Natural killer cell (primary cell): ENCODE measurements around the gene KHK. TPM values are rescaled to one million over a fixed set of nuclear protein-coding genes. Genes with fewer than 3 reads are reported as not detected.

ENCODE experiments used
- ATAC-seq, 3 donors: fragments of 150-1000 bp in 2 of 3; fragments of 200-7000 bp in 1 of 3; cut with Tn5 transposase; 1 replicate in 1 of 3; 2 replicates in 2 of 3; pipeline ENCODE4 v1.10.0; 2021; ENCODE audit warnings: mild to moderate bottlenecking in 2 of 3, moderate library complexity in 2 of 3
- DNase-seq, 2 donors: peaks; one replicate each; pipeline versions ENCODE4 v3.0.0 to v3.0.0-alpha.2; 2013 to 2021; ENCODE audit warnings: mixed read lengths in 1 of 2
- H3K27ac ChIP-seq: one replicate; pipeline ENCODE4 v1.5.1; 2013; ENCODE audit warnings: mild to moderate bottlenecking, low read length
- H3K27me3 ChIP-seq: one replicate; pipeline ENCODE4 v1.6.1; 2013; ENCODE audit warnings: low read length; ENCODE audit not compliant: control insufficient read depth, insufficient read depth
- H3K36me3 ChIP-seq: one replicate; pipeline ENCODE4 v1.6.1; 2013; ENCODE audit warnings: low read length; ENCODE audit not compliant: control insufficient read depth, insufficient read depth
- H3K4me1 ChIP-seq: one replicate; pipeline ENCODE4 v1.6.1; 2013; ENCODE audit warnings: low read length; ENCODE audit not compliant: control insufficient read depth, insufficient read depth
- H3K4me3 ChIP-seq: one replicate; pipeline ENCODE4 v1.5.1; 2013; ENCODE audit warnings: low read length
- H3K9me3 ChIP-seq: one replicate; pipeline ENCODE4 v1.6.1; 2013; ENCODE audit warnings: low read length; ENCODE audit not compliant: control insufficient read depth, insufficient read depth
- H3K27ac Mint-ChIP-seq, 2 donors: one replicate each; pipeline ENCODE4 v1.8.0; 2022; ENCODE audit warnings: mild to moderate bottlenecking in 2 of 2, mixed read lengths in 2 of 2, moderate library complexity in 1 of 2
- H3K27me3 Mint-ChIP-seq, 2 donors: one replicate each; pipeline ENCODE4 v1.8.0; 2022; ENCODE audit warnings: low read depth in 2 of 2, mixed read lengths in 2 of 2
- H3K36me3 Mint-ChIP-seq: one replicate; pipeline ENCODE4 v1.8.0; 2022; ENCODE audit warnings: mixed read lengths
- H3K4me1 Mint-ChIP-seq, 2 donors: one replicate each; pipeline ENCODE4 v1.8.0; 2022; ENCODE audit warnings: mixed read lengths in 2 of 2
- H3K4me3 Mint-ChIP-seq: one replicate; pipeline ENCODE4 v1.8.0; 2022; ENCODE audit warnings: mild to moderate bottlenecking, moderate library complexity, mixed read lengths
- H3K9me3 Mint-ChIP-seq, 2 donors: one replicate each; pipeline ENCODE4 v1.8.0; 2022; ENCODE audit warnings: mixed read lengths in 2 of 2
- WGBS: methylation state at CpG from one replicate; pipeline ENCODE4 v1.1.7; 2013; ENCODE audit warnings: missing lambda C conversion rate; ENCODE audit not compliant: insufficient coverage; 5-methylcytosine and 5-hydroxymethylcytosine counted together
- intact Hi-C: fragments of 100-400 bp; cut with micrococcal nuclease; formaldehyde crosslinking; loops from one replicate; pipeline ENCODE4 v1.14.2; 2022
- total RNA-seq, 4 donors: library from RNA; stranded (reverse); fragments of 120-200 nt in 1 of 4; gene quantifications; one replicate each; pipeline versions ENCODE4 v1.2.3 to v1.2.4, GENCODE V29; 2013 to 2022
- TF ChIP-seq, protein P1 (sequence below): fragments of 200-600 bp; IDR thresholded peaks from one replicate; pipeline ENCODE4 v1.8.0; 2022; ENCODE audit warnings: antibody characterized with exemption

KHK gene
- total RNA-seq, 3 donors from 2014 or later (not counting 1 experiment from before 2014, with no cell fraction given), result 3.7 to 4.0 (median 3.8) TPM

DNA sequence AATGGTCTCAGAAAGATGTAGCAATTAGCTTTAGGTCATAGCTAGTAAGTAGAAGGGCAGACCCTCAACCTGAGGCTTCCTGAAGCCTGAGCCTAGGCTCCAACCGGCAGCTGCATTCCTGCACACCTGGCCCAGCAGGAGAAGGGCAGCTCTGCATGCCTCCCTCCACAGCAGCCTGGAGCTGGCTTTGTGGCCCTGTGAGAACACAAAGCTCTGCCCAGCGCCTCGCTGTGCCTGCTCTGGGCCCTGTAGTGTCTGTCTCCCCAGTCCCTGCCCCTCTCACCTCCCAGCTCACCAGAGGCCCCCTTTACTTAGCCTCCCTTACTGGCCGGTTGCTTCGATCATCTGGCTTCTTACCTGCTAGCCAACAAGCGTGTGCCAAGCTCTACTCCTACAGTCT is 47.1 kb upstream of the KHK start:
- 96% methylated on average over 5 of the region's 6 CpGs for whole genome bisulfite sequencing
- DNase-seq (no peak), ATAC-seq (no peak)
- intact Hi-C loops, result no loop called here
- Mint-ChIP-seq H3K9me3 (no peaks in the 10 kb centered on the region), H3K36me3 (peaks cover 11% of the 10 kb centered on the region), H3K27ac (no peak overlapping the region), H3K27me3 (no peaks in the 10 kb centered on the region), H3K4me1 (peaks cover 0 to 31% of the 10 kb centered on the region in 2 donors), H3K4me3 (no peak overlapping the region)
- Histone ChIP-seq H3K27ac (no peak overlapping the region), H3K4me3 (no peak overlapping the region), H3K36me3 (peaks cover 66% of the 10 kb centered on the region), H3K4me1 (peaks cover 8% of the 10 kb centered on the region), H3K9me3 (no peaks in the 10 kb centered on the region), H3K27me3 (no peaks in the 10 kb centered on the region)
- TF ChIP-seq, protein P1, sequence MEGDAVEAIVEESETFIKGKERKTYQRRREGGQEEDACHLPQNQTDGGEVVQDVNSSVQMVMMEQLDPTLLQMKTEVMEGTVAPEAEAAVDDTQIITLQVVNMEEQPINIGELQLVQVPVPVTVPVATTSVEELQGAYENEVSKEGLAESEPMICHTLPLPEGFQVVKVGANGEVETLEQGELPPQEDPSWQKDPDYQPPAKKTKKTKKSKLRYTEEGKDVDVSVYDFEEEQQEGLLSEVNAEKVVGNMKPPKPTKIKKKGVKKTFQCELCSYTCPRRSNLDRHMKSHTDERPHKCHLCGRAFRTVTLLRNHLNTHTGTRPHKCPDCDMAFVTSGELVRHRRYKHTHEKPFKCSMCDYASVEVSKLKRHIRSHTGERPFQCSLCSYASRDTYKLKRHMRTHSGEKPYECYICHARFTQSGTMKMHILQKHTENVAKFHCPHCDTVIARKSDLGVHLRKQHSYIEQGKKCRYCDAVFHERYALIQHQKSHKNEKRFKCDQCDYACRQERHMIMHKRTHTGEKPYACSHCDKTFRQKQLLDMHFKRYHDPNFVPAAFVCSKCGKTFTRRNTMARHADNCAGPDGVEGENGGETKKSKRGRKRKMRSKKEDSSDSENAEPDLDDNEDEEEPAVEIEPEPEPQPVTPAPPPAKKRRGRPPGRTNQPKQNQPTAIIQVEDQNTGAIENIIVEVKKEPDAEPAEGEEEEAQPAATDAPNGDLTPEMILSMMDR, result no peak

DNA sequence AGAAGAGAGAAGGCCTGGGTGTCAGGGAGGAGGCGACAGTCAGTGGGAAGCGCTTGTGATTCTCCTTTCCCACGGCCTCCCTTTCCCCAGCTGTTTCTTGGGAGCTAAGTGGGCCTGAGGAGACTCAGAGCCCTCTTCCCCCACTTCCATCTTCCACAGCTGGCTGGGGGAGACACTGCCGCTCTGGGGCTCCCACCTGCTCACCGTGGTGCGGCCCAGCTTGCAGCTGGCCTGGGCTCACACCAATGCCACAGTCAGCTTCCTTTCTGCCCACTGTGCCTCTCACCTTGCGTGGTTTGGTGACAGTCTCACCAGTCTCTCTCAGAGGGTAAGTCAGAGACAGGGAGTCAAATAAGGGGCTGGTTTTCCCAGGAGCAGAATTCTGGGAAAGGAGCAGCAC is 46.7 kb upstream of the KHK start:
- WGBS, result 87% methylated on average over 7 of the region's 7 CpGs
- H3K27ac Mint-ChIP-seq, result no peak overlapping the region
- TF ChIP-seq, protein P1, result no peak

DNA sequence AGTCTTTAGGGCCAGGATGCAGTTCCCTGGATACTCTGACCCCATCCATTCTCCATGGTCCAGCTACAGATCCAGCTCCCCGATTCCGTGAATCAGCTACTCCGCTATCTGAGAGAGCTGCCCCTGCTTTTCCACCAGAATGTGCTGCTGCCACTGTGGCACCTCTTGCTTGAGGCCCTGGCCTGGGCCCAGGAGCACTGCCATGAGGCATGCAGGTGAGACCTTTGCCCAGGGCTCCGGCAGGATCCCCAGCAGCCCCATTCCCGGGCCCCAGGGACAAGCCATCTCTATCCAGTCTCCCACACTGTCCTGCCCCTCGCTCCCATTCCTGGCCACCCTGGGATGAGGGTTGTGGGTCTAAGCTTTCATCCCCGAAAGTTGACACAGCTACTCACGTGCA is 46.3 kb upstream of the KHK start:
- Mint-ChIP-seq H3K4me3 (no peak overlapping the region), H3K27ac (no peak overlapping the region), H3K36me3 (peaks cover 11% of the 10 kb centered on the region), H3K4me1 (peaks cover 0 to 23% of the 10 kb centered on the region in 2 donors), H3K9me3 (no peaks in the 10 kb centered on the region), H3K27me3 (no peaks in the 10 kb centered on the region)
- intact Hi-C loops, result no loop called here
- ATAC-seq, result no peak
- Histone ChIP-seq H3K4me1 (peaks cover 8% of the 10 kb centered on the region), H3K27me3 (no peaks in the 10 kb centered on the region), H3K27ac (no peak overlapping the region), H3K36me3 (peaks cover 61% of the 10 kb centered on the region), H3K9me3 (no peaks in the 10 kb centered on the region), H3K4me3 (no peak overlapping the region)
- no peak for DNase-seq
- TF ChIP-seq, protein P1, result no peak
- WGBS, result 98% methylated on average over 8 of the region's 8 CpGs

More for the DNA sequence above, 46.7 kb upstream of the KHK start:
- Mint-ChIP-seq H3K9me3 (no peaks in the 10 kb centered on the region), H3K27me3 (no peaks in the 10 kb centered on the region), H3K4me3 (no peak overlapping the region), H3K4me1 (peaks cover 0 to 27% of the 10 kb centered on the region in 2 donors), H3K36me3 (peaks cover 11% of the 10 kb centered on the region)
- ATAC-seq (no peak), DNase-seq (no peak)
- Histone ChIP-seq H3K27me3 (no peaks in the 10 kb centered on the region), H3K4me1 (peaks cover 8% of the 10 kb centered on the region), H3K36me3 (peaks cover 65% of the 10 kb centered on the region), H3K9me3 (no peaks in the 10 kb centered on the region), H3K27ac (no peak overlapping the region), H3K4me3 (no peak overlapping the region)
- intact Hi-C loops, result no loop called here

DNA sequence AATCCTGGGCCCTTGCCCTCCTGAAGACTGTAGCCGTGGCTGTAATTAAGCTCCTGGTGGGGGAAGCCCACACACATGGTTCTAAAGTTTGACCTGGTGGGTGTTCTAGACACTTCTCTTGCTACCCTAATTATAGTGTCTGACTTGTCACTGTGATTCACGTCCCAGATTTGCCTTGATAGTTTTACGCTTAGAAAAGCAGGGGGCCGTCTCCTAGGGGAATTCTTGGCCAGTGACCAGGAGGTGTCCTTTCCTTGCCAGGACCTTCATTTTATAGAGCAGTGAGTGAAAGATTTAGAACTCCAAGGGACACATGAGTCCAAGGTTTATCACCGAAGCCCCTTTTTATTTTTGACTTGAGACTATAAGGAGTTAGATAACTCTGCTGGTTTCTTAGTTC is 44.8 kb upstream of the KHK start:
- H3K27ac Mint-ChIP-seq, result peak overlapping the region; percentile 17 to 68
- peaks cover 0 to 10% of the 10 kb centered on the region in 2 donors for H3K4me1 Mint-ChIP-seq
- H3K4me3 Mint-ChIP-seq, result no peak overlapping the region
- 85% methylated on average over 5 of the region's 5 CpGs for WGBS
- H3K9me3 Mint-ChIP-seq, result no peaks in the 10 kb centered on the region
- intact Hi-C loops, result no loop called here
- peaks cover 11% of the 10 kb centered on the region for H3K36me3 Mint-ChIP-seq
- H3K27ac ChIP-seq, result peak overlapping the region; percentile 69
- no peak for DNase-seq
- no peak overlapping the region for H3K4me3 ChIP-seq
- ATAC-seq, result no peak
- TF ChIP-seq, protein P1, result no peak
- H3K4me1 ChIP-seq, result peaks cover 8% of the 10 kb centered on the region
- H3K27me3 ChIP-seq, result no peaks in the 10 kb centered on the region
- H3K36me3 ChIP-seq, result peaks cover 46% of the 10 kb centered on the region
- no peaks in the 10 kb centered on the region for H3K9me3 ChIP-seq
- H3K27me3 Mint-ChIP-seq, result no peaks in the 10 kb centered on the region
